Activated T-helper 1 cell treated with anti-CD3 and anti-CD28 coated beads, Interleukin-12 subunit alpha, Interleukin-12 subunit beta, Interleukin-2, Interleukin-4 antibody, amounts not matched to agents 30 ng/mL and 10 ng/mL and 1 ng/mL, durations not matched to agents 14 hours and 24 hours and 36 hours (primary cell): Measurements from ENCODE around the gene MERTK. TPM values are rescaled to one million over a fixed set of nuclear protein-coding genes. Genes with fewer than 3 reads are reported as not detected.

Experiments
- DNase-seq: peaks from one replicate; pipeline ENCODE4 v3.0.0; 2021; ENCODE audit warnings: low spot score
- H3K27ac Mint-ChIP-seq: one replicate; pipeline ENCODE4 v1.8.0; 2021; ENCODE audit warnings: mild to moderate bottlenecking, mixed read lengths
- H3K27me3 Mint-ChIP-seq: one replicate; pipeline ENCODE4 v1.8.0; 2022; ENCODE audit warnings: mild to moderate bottlenecking, moderate library complexity, mixed read lengths; ENCODE audit not compliant: insufficient read depth
- H3K36me3 Mint-ChIP-seq: one replicate; pipeline ENCODE4 v1.8.0; 2021; ENCODE audit warnings: low read depth, mixed read lengths
- H3K4me1 Mint-ChIP-seq: one replicate; pipeline ENCODE4 v1.8.0; 2021; ENCODE audit warnings: low read depth, mixed read lengths
- H3K4me3 Mint-ChIP-seq: one replicate; pipeline ENCODE4 v1.8.0; 2021; ENCODE audit warnings: mild to moderate bottlenecking, moderate library complexity, mixed read lengths
- H3K9me3 Mint-ChIP-seq: one replicate; pipeline ENCODE4 v1.8.0; 2021; ENCODE audit warnings: mixed read lengths
- intact Hi-C: fragments of 100-400 bp; cut with micrococcal nuclease; formaldehyde crosslinking; loops from one replicate; pipeline ENCODE4 v1.15.1; 2024
- total RNA-seq: library from RNA; stranded (reverse); gene quantifications from 2 replicates; pipeline ENCODE4 v1.2.3, GENCODE V29; 2022

MERTK gene
- total RNA-seq, 1 donor from 2014 or later, result 1.3 TPM

GRCh38 chr2:111978452-111979170, 80.2 kb downstream of the MERTK start:
- H3K4me3 Mint-ChIP-seq, result no peak overlapping the region
- intact Hi-C loops, result no loop called here
- H3K4me1 Mint-ChIP-seq, result peaks cover 9% of the 10 kb centered on the region
- no peaks in the 10 kb centered on the region for H3K36me3 Mint-ChIP-seq
- DNase-seq, result no peak
- H3K27me3 Mint-ChIP-seq, result peaks cover 9% of the 10 kb centered on the region
- peaks cover 17% of the 10 kb centered on the region for H3K9me3 Mint-ChIP-seq
- no peak overlapping the region for H3K27ac Mint-ChIP-seq

- peaks cover 14% of the 10 kb centered on the region for H3K27me3 Mint-ChIP-seq
- no peak overlapping the region for H3K27ac Mint-ChIP-seq
- peaks cover 16% of the 10 kb centered on the region for H3K9me3 Mint-ChIP-seq
- H3K4me1 Mint-ChIP-seq, result peaks cover 9% of the 10 kb centered on the region
- H3K4me3 Mint-ChIP-seq, result no peak overlapping the region
- H3K36me3 Mint-ChIP-seq, result no peaks in the 10 kb centered on the region
- no peak for DNase-seq
- intact Hi-C loops, result loop anchor here (2.0 kb wide), 1 partner anchor 29 kb away; no protein-coding TSS in a partner anchor
Measured at GRCh38 chr2:111981666-111982065, 83.3 kb downstream of the MERTK start.

GRCh38 chr2:111982822-111983221, 84.4 kb downstream of the MERTK start:
- H3K36me3 Mint-ChIP-seq, result no peaks in the 10 kb centered on the region
- peak overlapping the region; percentile 83 for H3K27ac Mint-ChIP-seq
- H3K4me1 Mint-ChIP-seq, result peaks cover 9% of the 10 kb centered on the region
- peaks cover 8% of the 10 kb centered on the region for H3K27me3 Mint-ChIP-seq
- no peak overlapping the region for H3K4me3 Mint-ChIP-seq
- DNase-seq, result no peak
- intact Hi-C loops, result loop anchor here (1.0 to 2.0 kb wide), 2 partner anchors 30 to 52 kb away; no protein-coding TSS in a partner anchor
- peaks cover 5% of the 10 kb centered on the region for H3K9me3 Mint-ChIP-seq

- Mint-ChIP-seq H3K27ac (peak overlapping the region; percentile 46), H3K4me3 (no peak overlapping the region), H3K4me1 (peaks cover 9% of the 10 kb centered on the region), H3K27me3 (peaks cover 7% of the 10 kb centered on the region), H3K9me3 (no peaks in the 10 kb centered on the region), H3K36me3 (no peaks in the 10 kb centered on the region)
- DNase-seq, result no peak
- intact Hi-C loops, result loop anchor here (1.0 to 2.0 kb wide), 2 partner anchors 31 to 52 kb away; no protein-coding TSS in a partner anchor
Measured at GRCh38 chr2:111983478-111984212, 85.2 kb downstream of the MERTK start.

DNA sequence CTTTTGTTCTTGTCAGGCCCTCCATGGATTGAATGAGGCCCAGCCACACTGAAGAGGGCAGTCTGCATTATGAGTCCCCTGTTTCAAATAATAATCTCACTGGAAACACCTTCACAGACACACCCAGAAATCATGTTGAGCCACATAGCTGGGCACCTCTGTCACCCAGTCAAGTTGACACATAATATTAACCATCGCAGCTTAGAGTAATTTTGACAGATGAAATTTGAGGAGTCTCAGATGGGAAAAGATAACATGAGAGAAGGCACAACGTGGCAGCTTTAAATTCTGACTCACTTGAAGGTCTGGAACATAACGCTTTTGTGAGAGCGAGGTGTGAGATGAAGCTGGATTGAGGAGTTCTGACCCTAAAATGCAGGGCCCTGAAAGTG, 85.8 kb downstream of the MERTK start:
- Mint-ChIP-seq H3K27me3 (peaks cover 7% of the 10 kb centered on the region), H3K9me3 (no peaks in the 10 kb centered on the region), H3K4me1 (peaks cover 9% of the 10 kb centered on the region), H3K36me3 (no peaks in the 10 kb centered on the region), H3K27ac (no peak overlapping the region), H3K4me3 (no peak overlapping the region)
- intact Hi-C loops, result no loop called here
- DNase-seq, result no peak

- no peak overlapping the region for H3K4me3 Mint-ChIP-seq
- H3K27ac Mint-ChIP-seq, result no peak overlapping the region
- no peak for DNase-seq
- no peaks in the 10 kb centered on the region for H3K36me3 Mint-ChIP-seq
- intact Hi-C loops, result no loop called here
- peaks cover 9% of the 10 kb centered on the region for H3K4me1 Mint-ChIP-seq
- H3K27me3 Mint-ChIP-seq, result peaks cover 7% of the 10 kb centered on the region
- no peaks in the 10 kb centered on the region for H3K9me3 Mint-ChIP-seq
Measured at GRCh38 chr2:111985514-111985913, 87.1 kb downstream of the MERTK start.

- H3K4me3 Mint-ChIP-seq, result no peak overlapping the region
- intact Hi-C loops, result no loop called here
- peaks cover 9% of the 10 kb centered on the region for H3K4me1 Mint-ChIP-seq
Measured at GRCh38 chr2:111986116-111986900, 87.9 kb downstream of the MERTK start.

DNA sequence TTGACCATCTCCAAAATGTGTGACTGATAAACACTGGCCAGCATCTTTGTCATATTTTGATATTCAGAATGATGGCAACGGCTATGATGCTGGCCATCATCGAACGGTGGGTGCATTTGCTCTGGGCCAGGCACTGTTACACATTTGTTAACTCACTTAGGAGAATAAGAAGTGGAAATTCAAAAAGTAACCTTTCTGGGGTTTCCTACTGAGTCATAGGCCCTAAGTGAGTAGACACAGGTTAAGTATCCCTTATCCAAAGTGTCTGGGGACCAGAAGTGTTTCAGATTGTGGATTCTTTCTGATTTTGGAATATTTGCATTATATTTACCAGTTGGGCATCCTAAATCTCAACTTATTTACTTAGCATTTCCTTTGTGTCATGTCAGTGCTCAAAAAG, 92.0 kb downstream of the MERTK start:
- Mint-ChIP-seq H3K4me1 (no peaks in the 10 kb centered on the region), H3K27me3 (peaks cover 9% of the 10 kb centered on the region), H3K36me3 (no peaks in the 10 kb centered on the region), H3K9me3 (no peaks in the 10 kb centered on the region), H3K4me3 (no peak overlapping the region), H3K27ac (no peak overlapping the region)
- intact Hi-C loops, result no loop called here
- DNase-seq, result no peak

More at GRCh38 chr2:111986116-111986900, 87.9 kb downstream of the MERTK start:
- Mint-ChIP-seq H3K9me3 (no peaks in the 10 kb centered on the region), H3K27me3 (peaks cover 8% of the 10 kb centered on the region), H3K27ac (no peak overlapping the region), H3K36me3 (no peaks in the 10 kb centered on the region)
- no peak for DNase-seq

GRCh38 chr2:111990856-111991255, 92.4 kb downstream of the MERTK start:
- H3K36me3 Mint-ChIP-seq, result no peaks in the 10 kb centered on the region
- intact Hi-C loops, result no loop called here
- no peak overlapping the region for H3K27ac Mint-ChIP-seq

GRCh38 chr2:111994042-111994441, 95.6 kb downstream of the MERTK start:
- DNase-seq, result no peak
- no peaks in the 10 kb centered on the region for H3K9me3 Mint-ChIP-seq
- H3K4me3 Mint-ChIP-seq, result no peak overlapping the region
- no peaks in the 10 kb centered on the region for H3K4me1 Mint-ChIP-seq
- intact Hi-C loops, result no loop called here
- peaks cover 4% of the 10 kb centered on the region for H3K27me3 Mint-ChIP-seq
- H3K27ac Mint-ChIP-seq, result no peak overlapping the region
- H3K36me3 Mint-ChIP-seq, result no peaks in the 10 kb centered on the region

More at GRCh38 chr2:111990856-111991255, 92.4 kb downstream of the MERTK start:
- no peak for DNase-seq
- Mint-ChIP-seq H3K9me3 (no peaks in the 10 kb centered on the region), H3K4me3 (no peak overlapping the region), H3K27me3 (peaks cover 6% of the 10 kb centered on the region), H3K4me1 (no peaks in the 10 kb centered on the region)

DNA sequence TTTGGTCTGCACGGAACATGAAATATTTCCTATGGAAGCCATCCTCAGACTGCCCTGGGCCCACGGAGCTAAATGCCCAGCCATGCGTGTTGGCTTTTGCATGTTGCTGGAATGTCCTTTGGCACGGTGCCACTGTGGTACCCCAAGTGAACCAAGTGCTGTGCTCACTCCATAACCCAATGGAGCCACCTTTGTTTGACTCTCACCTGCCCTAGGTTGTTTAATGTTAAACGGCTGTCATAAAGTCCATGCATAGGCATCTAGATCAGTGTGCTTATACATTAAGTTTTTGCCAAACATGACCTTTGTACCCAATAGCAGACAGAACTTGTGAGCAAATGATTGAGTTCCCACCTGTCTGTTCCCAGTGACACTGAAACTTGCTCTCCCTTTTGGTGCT, 96.7 kb downstream of the MERTK start:
- intact Hi-C loops, result no loop called here

DNA sequence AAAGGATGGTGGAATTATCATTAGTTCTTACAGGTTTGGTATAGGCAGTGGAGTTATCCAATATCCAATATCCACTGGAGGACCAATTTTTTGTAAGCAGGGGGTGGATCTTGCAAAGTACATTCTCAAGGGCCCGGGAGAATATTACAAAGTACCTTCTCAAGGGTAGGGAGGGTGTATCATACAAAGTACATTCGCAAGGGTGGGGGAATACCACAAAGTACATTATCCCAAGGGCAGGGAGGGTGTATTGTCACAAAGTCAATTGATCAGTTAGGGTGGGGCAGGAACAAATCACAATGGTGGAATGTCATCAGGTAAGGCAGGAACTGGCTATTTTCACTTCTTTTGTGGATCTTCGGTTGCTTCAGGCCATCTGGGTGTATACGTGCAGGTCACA, 101.4 kb downstream of the MERTK start:
- Mint-ChIP-seq H3K27ac (no peak overlapping the region), H3K4me1 (peaks cover 8% of the 10 kb centered on the region), H3K9me3 (no peaks in the 10 kb centered on the region), H3K4me3 (no peak overlapping the region), H3K36me3 (no peaks in the 10 kb centered on the region), H3K27me3 (no peaks in the 10 kb centered on the region)
- no peak for DNase-seq
- intact Hi-C loops, result no loop called here

More for the DNA sequence above, 96.7 kb downstream of the MERTK start:
- DNase-seq, result no peak
- Mint-ChIP-seq H3K36me3 (no peaks in the 10 kb centered on the region), H3K9me3 (no peaks in the 10 kb centered on the region), H3K4me3 (no peak overlapping the region), H3K4me1 (no peaks in the 10 kb centered on the region), H3K27me3 (peaks cover 4% of the 10 kb centered on the region), H3K27ac (no peak overlapping the region)
